GM18519 (cell line): ENCODE data around the gene FCMR.
"Not testable (repeated sequence)": the region's sequence is repeated elsewhere in the genome, so short reads cannot be mapped to it uniquely, and the experiment has no call there.

Experiments
- ATAC-seq: cut with Tn5 transposase; IDR thresholded peaks from one replicate; pipeline ENCODE4 v1.9.1; 2021; ENCODE audit warnings: mild to moderate bottlenecking, moderate library complexity; ENCODE audit not compliant: unreplicated experiment, low FRiP score

Gene FCMR

GRCh38 chr1:206882555-206882954 lies 39.2 kb downstream of the FCMR start:
- ATAC-seq, result no peak

- ATAC-seq, result no peak
Measured at GRCh38 chr1:206880314-206880713, 41.4 kb downstream of the FCMR start.

GRCh38 chr1:206878456-206878855 lies 43.3 kb downstream of the FCMR start:
- no peak for ATAC-seq

GRCh38 chr1:206875752-206876377 lies 45.9 kb downstream of the FCMR start:
- ATAC-seq, result no peak

GRCh38 chr1:206873603-206874188 lies 48.0 kb downstream of the FCMR start:
- ATAC-seq, result no peak

GRCh38 chr1:206872139-206872538 lies 49.6 kb downstream of the FCMR start:
- ATAC-seq, result no peak

GRCh38 chr1:206868264-206868663 lies 53.5 kb downstream of the FCMR start:
- ATAC-seq, result no peak

- no peak for ATAC-seq
Measured at GRCh38 chr1:206867716-206868115, 54.0 kb downstream of the FCMR start.

- ATAC-seq, result no peak
Measured at GRCh38 chr1:206867239-206867638, 54.5 kb downstream of the FCMR start.

- no peak for ATAC-seq
Measured at GRCh38 chr1:206866062-206866461, 55.7 kb downstream of the FCMR start.

GRCh38 chr1:206864939-206865671 lies 56.6 kb downstream of the FCMR start, which contains the start of gene IL20:
Gene IL20, plus strand, starts transcription at chr1:206865623. Its CDS starts 230 bp downstream, at chr1:206865853.
- ATAC-seq, result no peak

GRCh38 chr1:206863266-206863665 lies 58.5 kb downstream of the FCMR start:
- no peak for ATAC-seq

GRCh38 chr1:206860165-206860564 lies 61.6 kb downstream of the FCMR start:
- ATAC-seq, result no peak

- no peak for ATAC-seq
Measured at GRCh38 chr1:206859082-206859521, 62.6 kb downstream of the FCMR start.

- no peak for ATAC-seq
Measured at GRCh38 chr1:206856674-206857464, 64.9 kb downstream of the FCMR start.

- ATAC-seq, result no peak
Measured at GRCh38 chr1:206855859-206856258, 65.9 kb downstream of the FCMR start.

GRCh38 chr1:206854401-206855129 lies 67.2 kb downstream of the FCMR start:
- ATAC-seq, result no peak

- ATAC-seq, result not testable (repeated sequence)
Measured at GRCh38 chr1:206853696-206854095, 68.0 kb downstream of the FCMR start.
